GM12875 (cell line): ENCODE results near the gene ANO2.

ENCODE experiments used
- H3K4me3 ChIP-seq: one replicate; pipeline ENCODE4 v1.5.1; 2011; ENCODE audit warnings: low read depth, low read length, control low read depth
- TF ChIP-seq, protein P1 (sequence below): IDR thresholded peaks from 2 replicates; pipeline ENCODE4 v1.5.1; 2011; ENCODE audit warnings: low read depth, mild to moderate bottlenecking, control low read depth, inconsistent platforms, low read length, moderate library complexity, borderline replicate concordance; ENCODE audit not compliant: insufficient read depth

ANO2 gene

DNA sequence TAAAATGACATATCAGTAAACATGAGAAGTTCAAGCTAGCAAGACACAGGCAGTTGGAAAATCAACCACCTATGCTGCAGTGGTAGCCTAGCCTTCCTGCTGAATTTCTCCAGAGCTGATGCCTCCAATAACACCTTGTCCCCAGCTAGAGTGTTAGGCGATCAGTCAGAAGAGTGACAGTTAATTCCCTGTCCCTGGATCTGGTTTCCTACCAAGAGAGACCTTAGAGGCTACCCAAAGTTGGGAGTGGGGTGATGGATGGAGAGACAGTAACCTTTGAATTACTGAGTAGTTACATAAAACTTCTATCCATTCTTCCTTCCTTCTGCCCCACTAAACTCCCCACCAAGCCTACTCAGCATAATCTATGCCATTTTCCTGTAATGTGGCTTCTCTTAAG, 1.9 kb upstream of the ANO2 start:
- H3K4me3 ChIP-seq: no peak overlapping the region
- TF ChIP-seq, protein P1, sequence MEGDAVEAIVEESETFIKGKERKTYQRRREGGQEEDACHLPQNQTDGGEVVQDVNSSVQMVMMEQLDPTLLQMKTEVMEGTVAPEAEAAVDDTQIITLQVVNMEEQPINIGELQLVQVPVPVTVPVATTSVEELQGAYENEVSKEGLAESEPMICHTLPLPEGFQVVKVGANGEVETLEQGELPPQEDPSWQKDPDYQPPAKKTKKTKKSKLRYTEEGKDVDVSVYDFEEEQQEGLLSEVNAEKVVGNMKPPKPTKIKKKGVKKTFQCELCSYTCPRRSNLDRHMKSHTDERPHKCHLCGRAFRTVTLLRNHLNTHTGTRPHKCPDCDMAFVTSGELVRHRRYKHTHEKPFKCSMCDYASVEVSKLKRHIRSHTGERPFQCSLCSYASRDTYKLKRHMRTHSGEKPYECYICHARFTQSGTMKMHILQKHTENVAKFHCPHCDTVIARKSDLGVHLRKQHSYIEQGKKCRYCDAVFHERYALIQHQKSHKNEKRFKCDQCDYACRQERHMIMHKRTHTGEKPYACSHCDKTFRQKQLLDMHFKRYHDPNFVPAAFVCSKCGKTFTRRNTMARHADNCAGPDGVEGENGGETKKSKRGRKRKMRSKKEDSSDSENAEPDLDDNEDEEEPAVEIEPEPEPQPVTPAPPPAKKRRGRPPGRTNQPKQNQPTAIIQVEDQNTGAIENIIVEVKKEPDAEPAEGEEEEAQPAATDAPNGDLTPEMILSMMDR: no peak

DNA sequence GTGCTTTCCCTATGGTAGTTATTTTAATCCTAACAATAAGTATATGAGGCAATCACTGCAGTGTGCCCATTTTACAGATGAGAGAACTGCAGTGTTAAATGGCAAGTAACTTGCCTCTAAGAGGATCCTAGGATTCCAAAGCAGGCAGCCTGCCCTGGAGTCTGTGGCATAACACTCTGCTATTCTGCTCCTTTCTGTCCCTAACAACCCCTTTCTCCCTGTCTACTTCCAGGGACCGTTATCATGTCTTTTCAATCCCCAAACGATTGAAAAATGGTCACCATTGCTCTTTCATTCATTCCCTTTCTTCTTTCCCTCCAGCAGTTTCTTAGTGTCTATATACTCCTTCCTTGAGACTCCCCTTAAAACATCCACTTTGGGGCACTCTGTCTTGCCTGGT, 1.3 kb upstream of the ANO2 start:
- no peak overlapping the region for H3K4me3 ChIP-seq
- TF ChIP-seq, protein P1: no peak

DNA sequence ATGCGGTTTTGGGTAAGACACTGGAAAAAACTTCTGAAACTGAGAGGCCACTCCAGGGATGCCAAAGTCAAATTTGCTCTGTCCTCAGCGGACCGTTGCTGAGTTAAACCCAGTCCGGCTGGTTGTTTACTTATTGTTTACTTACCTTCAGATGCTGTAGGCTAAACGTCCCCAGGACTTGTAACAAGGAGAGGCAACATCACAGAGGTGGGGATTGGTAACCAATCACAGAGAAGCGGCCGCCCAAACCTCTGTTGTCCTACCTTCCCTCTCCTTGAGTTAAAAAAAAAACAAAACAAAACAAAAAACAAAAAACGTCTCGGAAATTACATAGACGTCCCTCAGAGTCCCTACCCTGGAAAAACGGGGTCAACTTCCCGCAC, 380 bp downstream of the ANO2 start:
- H3K4me3 ChIP-seq: no peak overlapping the region
- TF ChIP-seq, protein P1: no peak

DNA sequence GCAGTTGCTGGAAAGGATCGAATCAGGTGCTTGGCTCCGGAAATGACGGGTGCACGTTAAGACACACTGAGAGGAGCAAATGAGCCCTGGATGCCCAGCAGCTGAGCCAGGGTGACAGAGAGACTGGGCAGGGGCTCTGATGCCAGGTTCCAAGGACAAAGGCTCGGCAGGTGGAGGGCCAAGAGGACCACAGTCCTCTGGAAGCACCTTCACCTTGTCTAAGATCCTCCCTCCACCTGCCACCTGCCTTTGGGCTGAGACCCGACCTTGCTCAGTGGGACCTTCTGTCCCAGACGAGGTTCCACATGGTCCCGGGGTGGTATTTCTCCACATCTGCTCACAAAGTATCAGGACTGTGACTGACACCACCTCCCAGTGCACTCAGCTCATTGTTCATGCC, 1.0 kb downstream of the ANO2 start:
- TF ChIP-seq, protein P1: no peak
- H3K4me3 ChIP-seq: no peak overlapping the region

DNA sequence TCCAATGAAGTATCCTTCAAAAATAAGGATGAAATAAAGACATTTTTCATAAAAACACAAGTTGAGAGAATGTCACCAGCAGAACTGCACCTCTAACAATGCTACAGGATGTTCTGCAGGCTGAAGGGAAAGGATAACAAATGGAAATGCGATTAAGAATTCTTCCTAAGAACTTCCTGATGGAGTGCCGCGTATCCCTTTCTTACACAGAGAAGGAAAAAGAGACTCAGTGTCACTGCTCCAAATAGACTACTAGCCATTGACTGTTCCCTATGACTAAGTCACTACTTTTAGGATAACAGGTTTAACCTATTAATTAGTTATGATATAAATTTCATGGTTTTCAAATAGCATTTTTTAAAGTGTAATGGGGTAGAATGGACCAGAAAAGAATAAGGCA, 3.2 kb downstream of the ANO2 start:
- H3K4me3 ChIP-seq: no peak overlapping the region
- TF ChIP-seq, protein P1: no peak

DNA sequence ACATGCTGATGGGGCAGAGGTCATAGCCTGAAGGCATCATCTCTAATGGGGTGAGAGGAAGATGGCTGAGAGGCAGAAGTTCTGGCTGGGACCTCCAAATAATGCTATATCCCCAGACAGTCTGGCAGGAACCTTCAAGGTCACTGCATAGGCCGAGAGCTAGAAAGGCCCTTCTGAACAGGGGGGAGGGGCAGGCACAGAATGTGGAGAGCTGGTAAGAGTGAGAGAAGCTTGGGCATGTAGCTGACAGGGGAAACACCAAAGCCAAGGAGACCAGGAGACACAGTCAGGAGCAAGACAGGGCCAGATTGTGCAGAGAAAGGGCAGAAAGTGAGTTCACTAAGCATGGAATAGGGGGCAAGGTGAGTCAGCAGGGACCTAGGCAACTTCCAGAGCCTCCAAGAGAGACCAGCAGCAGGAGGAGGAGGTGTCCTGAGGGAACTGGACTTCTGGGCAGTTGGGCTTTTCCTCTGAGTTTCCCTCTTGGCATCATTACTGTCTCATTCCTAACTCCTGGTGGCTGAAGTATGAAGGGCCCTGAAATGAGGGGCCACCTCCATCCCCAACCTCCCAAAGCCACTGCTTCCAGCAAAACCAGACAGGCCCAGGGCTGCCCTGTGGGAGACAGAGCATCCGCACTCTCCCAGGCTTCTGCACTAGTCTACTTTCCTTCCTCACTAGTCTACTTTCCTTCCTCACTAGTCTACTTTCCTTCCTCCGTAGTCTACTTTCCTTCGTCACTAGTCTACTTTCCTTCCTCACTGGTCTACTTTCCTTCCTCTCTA, 17.1 kb downstream of the ANO2 start:
- H3K4me3 ChIP-seq: no peak overlapping the region
- TF ChIP-seq, protein P1: no peak

DNA sequence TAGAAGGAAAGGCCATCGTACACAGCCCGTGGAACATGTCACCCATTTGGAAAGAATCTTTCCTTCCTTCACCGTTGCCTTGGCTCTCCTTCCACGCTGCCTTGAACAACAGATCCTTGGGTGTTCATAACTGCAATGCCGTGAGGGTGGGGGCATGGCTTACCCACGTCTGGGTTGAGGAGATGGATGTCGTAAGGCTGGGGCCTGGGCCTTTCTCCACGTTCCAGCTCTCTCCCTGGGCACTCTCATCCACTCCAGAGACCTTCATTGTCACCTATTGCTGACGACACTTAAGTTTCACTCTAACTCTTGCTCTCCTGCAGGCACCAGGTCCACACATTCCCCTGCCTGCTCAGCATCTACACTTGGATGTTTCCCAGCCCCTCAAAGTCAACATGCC, 19.4 kb downstream of the ANO2 start:
- TF ChIP-seq, protein P1: no peak
- H3K4me3 ChIP-seq: no peak overlapping the region
